Activated CD4-positive, alpha-beta T cell treated with anti-CD3 and anti-CD28 coated beads, Interleukin-2, amount 50 U/mL, for 48 hours (primary cell): ENCODE data around the gene OR52I2.

Source experiments
- DNase-seq, 2 experiments: peaks; one replicate each; pipeline ENCODE4 v3.0.0-alpha.2; 2020

The OR52I2 gene

DNA sequence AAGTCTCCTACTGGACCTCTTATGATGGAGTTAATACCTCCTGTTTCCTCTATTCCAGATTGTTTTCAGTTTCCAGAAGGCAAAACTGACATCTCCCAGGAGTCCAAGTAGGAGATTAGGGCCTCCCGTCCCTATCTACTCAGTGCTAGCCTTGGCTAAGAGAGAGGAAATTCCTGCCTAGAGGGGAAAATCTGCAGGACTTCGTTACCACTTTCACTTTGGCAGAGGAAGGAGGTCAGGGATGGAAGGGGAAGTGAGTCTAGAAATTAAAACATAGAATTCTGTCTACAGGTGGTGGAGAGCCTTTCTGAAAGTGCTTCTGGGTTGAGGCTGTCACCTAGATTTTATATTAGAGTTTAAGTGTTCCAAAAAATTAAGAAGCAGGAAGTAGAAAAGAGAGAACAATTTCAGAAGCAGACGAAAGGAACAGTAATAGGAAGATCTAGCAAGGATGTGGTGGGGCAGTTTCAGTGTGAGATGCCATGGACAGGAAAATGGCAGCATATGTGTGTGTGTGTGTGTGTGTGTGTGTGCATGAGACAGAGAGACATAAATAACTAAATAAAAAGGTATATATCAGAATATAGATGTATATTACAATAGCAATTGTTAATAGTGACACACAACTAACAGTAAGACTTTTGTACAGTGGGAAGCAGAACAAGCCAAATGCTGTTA, 28.9 kb downstream of the OR52I2 start:
- peak in 1 of 2 experiments; percentile 12 for DNase-seq

DNA sequence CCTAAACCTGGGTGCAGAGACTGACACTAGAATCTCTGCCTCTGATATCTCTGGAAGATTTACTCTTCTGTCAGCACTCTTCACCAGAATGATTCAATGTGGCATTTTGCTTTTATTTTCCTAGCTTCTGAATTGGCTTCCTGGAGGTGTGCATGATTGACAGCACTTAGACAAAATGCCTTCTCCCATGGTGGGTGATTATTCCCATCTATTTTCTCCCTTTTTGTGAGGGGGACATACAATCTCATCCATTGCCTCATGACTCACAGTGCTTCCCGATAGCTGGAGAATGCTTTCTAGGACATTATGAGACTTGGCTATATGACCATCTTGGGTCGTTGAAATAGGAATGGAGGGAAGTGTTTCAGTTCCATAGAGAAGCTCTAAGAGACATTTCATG, 30.4 kb downstream of the OR52I2 start:
- DNase-seq = no peak

DNA sequence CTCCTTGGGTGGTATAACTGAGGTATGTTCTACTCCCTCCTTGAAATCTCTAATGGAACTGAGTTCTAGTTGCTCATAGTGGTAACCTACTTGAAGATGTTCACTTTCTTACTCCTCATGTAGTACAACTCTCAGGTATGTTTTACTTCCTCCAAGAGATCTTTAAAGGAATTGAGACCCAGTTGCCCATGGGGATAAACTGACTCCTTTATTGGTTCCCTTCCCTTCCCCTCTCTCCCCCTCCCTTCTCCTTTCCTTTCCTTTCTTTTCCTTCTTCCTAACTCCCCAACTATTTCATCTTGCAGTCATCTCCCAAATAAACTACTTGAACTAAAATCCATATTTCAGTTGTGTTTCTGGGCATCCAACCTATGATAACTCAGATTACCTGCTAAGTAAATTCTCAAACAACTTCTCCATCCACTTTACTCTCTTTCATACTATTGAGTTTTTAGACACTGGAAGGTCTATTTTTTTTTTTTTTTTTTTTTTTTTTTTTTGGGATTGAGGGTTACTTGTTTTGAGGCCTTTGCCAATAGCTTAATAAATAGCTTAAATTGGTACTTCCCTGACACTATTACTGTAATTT, 34.4 kb downstream of the OR52I2 start:
- no peak for DNase-seq

DNA sequence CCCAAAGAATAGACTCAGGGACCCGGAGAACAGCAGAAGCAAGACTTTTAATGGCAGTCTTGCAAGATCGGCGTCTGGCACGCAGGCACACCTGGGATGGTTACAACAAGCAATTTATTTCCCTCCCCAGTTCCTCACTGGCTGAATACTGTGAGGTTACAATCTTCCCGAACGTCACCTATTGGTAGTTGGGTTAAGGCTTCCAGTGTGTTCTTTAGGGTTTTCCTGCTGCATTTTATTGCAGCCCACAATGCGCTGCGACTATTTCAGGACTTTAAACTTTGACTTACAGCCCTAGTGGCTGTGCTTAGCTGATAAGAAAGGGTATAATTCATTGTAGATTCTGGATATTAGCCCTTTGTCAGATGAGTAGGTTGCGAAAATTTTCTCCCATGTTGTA, 38.0 kb downstream of the OR52I2 start:
- DNase-seq = no peak

DNA sequence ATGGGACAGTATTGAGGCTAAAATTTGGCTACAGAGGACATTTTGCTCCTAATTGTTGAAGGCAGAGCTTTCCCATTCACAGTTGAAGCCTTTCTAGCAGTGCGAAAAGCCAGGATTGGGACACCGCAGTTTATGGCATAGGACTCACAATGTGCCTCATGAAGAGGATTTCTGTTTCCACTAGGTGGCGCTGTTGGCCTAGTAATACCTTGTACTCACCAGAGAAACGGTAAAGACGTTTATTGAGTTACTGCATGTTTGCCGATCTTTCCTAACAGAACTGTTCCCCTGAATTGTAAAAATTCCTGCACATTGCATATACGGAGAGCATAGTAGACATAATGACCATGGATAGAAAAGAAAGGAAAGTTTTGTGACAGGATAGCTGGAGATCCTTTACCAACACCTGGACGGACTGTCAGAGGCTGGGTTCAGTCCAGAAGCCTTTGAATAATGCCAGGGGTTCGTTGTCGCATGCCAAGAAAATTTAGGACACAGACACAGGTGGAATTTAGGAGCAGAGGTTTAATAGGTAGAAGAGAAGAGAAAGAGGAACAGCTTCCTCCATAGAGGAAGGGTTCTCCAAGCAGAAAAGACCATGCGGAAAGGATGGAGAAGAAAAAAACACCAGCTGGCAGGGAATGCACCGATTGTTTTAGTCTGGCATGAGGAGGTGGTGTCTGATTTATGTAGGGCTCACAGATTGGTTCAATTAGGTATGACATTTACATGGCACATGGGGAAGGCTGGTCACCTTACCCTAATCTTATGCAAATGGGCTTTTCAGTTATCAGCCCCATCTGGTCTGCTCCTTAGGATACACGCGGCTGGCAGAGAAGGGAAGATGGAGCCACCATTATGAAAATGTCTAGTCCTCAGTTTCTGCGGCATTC, 44.9 kb downstream of the OR52I2 start:
- peak; percentile 50 to 61 for DNase-seq

DNA sequence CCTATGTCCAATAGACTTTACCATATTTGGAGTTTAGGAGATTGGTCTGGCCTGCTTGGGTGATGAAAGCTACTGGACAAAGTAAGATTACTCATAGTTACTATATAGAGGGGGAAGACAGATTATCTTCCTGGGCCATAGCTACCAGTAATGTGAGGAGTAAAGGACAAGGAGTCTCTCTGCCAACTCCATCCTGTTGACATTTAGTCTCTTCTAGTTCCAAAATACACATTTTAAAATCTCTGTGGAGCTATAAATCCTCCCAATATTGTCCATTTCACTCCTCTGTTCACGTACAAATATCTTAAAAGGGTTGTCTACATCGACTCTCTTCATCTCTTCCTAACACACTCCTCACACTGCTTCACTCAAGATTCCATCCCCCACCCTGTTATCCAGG, 54.6 kb downstream of the OR52I2 start:
- DNase-seq = no peak

DNA sequence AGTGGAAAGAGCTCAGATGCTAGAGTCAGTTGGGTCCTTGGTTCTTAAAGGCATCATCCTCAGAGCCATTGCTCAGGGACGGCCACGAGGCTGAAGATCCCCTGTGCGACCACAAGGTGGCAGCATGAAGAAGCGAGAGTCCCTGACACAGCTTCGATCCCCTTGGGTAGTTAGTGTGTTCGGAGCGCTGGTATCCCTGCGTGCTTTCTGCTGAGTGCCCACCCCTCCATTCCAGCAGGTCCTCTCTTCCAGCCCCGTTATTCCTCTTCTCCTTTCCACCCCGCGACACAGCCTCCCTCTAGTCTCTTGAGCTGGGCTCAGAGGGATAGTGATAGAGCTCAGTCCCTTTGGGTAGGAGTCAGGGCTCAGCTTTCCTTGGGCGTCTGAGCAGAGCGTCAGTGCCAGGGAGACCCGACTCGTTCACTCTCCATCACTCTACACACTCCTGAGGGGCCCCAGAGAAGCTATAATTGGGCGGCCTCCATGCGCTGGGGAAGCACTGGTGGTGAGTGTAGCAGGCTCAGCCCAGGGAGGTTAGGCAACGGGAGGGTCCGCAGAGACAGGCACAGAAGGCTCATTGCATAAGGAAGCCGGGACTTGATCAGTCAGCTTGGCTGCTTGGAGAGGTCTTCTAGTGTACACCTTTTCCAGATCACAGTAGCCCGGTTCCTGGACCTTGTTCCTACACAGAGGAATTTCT, 55.6 kb downstream of the OR52I2 start, which contains the start of gene OR51D1:
TSS of gene OR51D1 (plus strand) at position 516 of the 700 bp plus-strand sequence. CDS start 2,314 bp downstream, outside the sequence.
- peak; percentile 67 to 78 for DNase-seq

DNA sequence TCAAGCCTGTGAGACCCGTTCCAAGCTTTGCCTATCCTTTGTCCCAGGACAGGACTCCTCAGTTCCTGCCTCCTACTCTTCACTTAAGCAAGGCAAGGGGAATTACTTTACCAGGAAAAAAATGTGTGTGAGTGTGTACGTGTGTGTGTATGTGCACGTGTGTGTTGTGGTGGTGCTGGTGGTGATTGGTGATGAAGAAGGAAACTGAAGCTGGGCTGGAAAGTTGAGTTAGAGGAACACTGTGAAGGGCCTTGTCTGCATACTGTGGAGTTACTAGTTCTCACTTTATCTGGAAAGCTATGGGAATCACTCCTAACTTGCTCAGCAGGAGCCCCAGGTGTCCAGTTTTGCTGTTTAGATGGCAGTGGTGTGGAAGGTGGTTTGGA, 56.1 kb downstream of the OR52I2 start:
- DNase-seq = no peak

DNA sequence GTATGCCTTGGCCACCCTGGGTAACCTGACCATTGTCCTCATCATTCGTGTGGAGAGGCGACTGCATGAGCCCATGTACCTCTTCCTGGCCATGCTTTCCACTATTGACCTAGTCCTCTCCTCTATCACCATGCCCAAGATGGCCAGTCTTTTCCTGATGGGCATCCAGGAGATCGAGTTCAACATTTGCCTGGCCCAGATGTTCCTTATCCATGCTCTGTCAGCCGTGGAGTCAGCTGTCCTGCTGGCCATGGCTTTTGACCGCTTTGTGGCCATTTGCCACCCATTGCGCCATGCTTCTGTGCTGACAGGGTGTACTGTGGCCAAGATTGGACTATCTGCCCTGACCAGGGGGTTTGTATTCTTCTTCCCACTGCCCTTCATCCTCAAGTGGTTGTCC, 58.4 kb downstream of the OR52I2 start:
- DNase-seq = no peak

DNA sequence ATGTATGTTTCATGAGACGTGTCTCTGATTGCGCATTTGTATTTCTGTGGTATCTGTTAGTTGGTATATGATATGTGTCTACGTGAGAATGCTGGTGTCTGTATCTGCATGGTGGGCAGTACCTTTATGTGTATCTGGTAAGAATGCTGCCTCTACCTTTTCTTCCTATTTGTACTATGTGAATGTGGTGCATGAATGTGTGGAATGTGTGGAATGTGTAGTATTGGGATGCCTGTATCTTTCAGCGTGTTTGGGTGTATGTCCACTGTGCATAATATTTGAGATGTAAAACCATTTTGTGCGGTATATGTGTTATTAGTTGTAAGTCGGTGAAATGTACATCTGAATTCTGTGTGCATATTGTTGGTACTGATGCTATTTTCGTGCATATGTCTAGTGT, 60.0 kb downstream of the OR52I2 start:
- DNase-seq = no peak

DNA sequence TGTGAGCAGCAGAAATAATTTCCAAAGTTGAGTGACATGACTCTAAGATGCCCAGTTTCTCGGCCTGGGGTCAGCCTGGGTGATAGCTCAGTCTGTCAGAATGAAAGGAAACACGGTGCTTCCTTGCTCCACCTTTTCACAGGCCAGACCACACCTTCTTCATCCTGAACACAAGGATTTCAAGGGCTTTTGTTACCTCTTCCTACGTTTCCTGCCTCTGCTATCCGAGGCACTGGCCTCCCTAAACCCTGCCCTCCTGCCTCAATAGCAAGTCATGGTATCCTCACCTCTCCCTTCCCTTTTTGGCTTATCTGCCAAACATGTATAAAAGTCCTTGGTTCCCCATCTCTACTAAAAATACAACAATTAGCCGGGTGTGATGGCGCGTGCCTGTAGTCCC, 60.5 kb downstream of the OR52I2 start:
- no peak for DNase-seq
